Tibial nerve (tissue), 4 donors: ENCODE results near the gene ASXL3.

Source experiments
- CTCF ChIP-seq, 5 experiments: fragments of 200-600 bp in 3 of 5; fragments of 450-650 bp in 2 of 5; sonication (generic) in 3 of 5; IDR thresholded peaks; one replicate each; pipeline ENCODE4 v1.5.1; 2016 to 2019; ENCODE audit warnings: antibody characterized with exemption in 5 of 5, mild to moderate bottlenecking in 3 of 5, moderate library complexity in 2 of 5
- EP300 ChIP-seq, 2 donors: sonication (generic); formaldehyde crosslinking; IDR thresholded peaks; one replicate each; pipeline ENCODE4 v1.6.1; 2017; ENCODE audit warnings: antibody characterized with exemption in 2 of 2, mild to moderate bottlenecking in 1 of 2
- POLR2A ChIP-seq, 2 donors: fragments of 450-650 bp; IDR thresholded peaks; one replicate each; pipeline ENCODE4 v1.6.1; 2017; ENCODE audit warnings: antibody characterized with exemption in 2 of 2, mild to moderate bottlenecking in 2 of 2, moderate library complexity in 2 of 2

- TF ChIP-seq EP300 (IDR thresholded peaks at IDR 0.05) (no peak), POLR2A (IDR thresholded peaks at IDR 0.05) (no peak), CTCF (IDR thresholded peaks at IDR 0.05) (no peak)
These were observed 2.6 kb upstream of the ASXL3 start for GRCh38 chr18:33575451-33575850.
